Activated B cell treated with CpG ODN at 0.5 μM for 24 hours (primary cell): Measurements from ENCODE around the gene CARS2. TPM values are rescaled to one million over a fixed set of nuclear protein-coding genes. Genes with fewer than 3 reads are reported as not detected.

Source experiments
- ATAC-seq: fragments of 200-7000 bp; cut with Tn5 transposase; one replicate; pipeline ENCODE4 v1.10.0; 2021; ENCODE audit warnings: low read depth, mild to moderate bottlenecking, moderate library complexity
- CTCF ChIA-PET: fragments of 350-600 bp; sonication (Branson Sonifier 250); formaldehyde crosslinking; loops from one replicate; lab custom pipeline; 2021; ENCODE audit warnings: antibody characterized with exemption; lab: Charles Lee
- POLR2A ChIA-PET: fragments of 350-600 bp; sonication (Branson Sonifier 250); formaldehyde crosslinking; loops from one replicate; lab custom pipeline; 2021; ENCODE audit warnings: antibody characterized with exemption; lab: Charles Lee
- DNase-seq: peaks from one replicate; pipeline ENCODE4 v3.0.0; 2022
- H3K27ac Mint-ChIP-seq: one replicate; pipeline ENCODE4 v1.8.0; 2020; ENCODE audit warnings: mixed read lengths
- H3K27me3 Mint-ChIP-seq: one replicate; pipeline ENCODE4 v1.8.0; 2021; ENCODE audit warnings: mixed read lengths
- H3K36me3 Mint-ChIP-seq: one replicate; pipeline ENCODE4 v1.8.0; 2021; ENCODE audit warnings: low read depth, mixed read lengths
- H3K4me1 Mint-ChIP-seq: one replicate; pipeline ENCODE4 v1.8.0; 2021; ENCODE audit warnings: mixed read lengths
- H3K4me3 Mint-ChIP-seq: one replicate; pipeline ENCODE4 v1.8.0; 2020; ENCODE audit warnings: mild to moderate bottlenecking, mixed read lengths
- H3K9me3 Mint-ChIP-seq: one replicate; pipeline ENCODE4 v1.8.0; 2020; ENCODE audit warnings: mixed read lengths
- CTCF ChIP-seq: fragments of 200-600 bp; IDR thresholded peaks from one replicate; pipeline ENCODE4 v1.8.0; 2022; ENCODE audit warnings: antibody characterized with exemption, mild to moderate bottlenecking
- intact Hi-C: fragments of 100-400 bp; cut with micrococcal nuclease; formaldehyde crosslinking; loops from one replicate; pipeline ENCODE4 v1.15.1; 2024
- total RNA-seq: library from RNA; stranded (reverse); gene quantifications from 2 replicates; pipeline ENCODE4 v1.2.3, GENCODE V29; 2022

The CARS2 gene
- total RNA-seq, 1 donor from 2014 or later, result 115 TPM

GRCh38 chr13:110638257-110638656 is 67.7 kb downstream of the CARS2 start:
- no peak for ATAC-seq
- Mint-ChIP-seq H3K36me3 (peaks cover 87% of the 10 kb centered on the region), H3K27me3 (no peaks in the 10 kb centered on the region), H3K4me3 (no peak overlapping the region), H3K4me1 (peaks cover 2% of the 10 kb centered on the region), H3K27ac (no peak overlapping the region), H3K9me3 (no peaks in the 10 kb centered on the region)
- no peak for DNase-seq
- TF ChIP-seq CTCF, result no peak
- POLR2A ChIA-PET, result no interaction called here
- CTCF ChIA-PET, result no interaction called here
- intact Hi-C loops, result no loop called here

DNA sequence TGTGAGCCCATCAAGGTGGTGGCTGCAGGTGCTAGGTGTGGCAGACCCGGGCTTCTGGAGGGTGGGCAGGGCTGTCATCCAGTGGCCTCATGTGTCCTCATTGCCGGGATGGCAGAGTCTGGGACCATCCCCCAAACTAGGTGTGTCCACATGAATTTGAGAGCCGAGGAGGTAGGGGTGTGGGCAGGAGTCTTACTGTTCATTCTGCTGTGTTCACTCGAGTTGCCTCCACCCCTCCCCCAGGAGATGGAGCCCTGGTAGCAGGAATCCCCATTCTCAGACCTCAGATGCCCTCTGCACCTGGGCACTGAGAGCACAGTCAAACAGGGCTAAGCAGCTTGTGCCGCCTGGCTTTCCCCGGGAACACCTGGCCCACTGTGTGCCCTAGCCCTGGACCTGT is 68.2 kb downstream of the CARS2 start:
- H3K27me3 Mint-ChIP-seq, result no peaks in the 10 kb centered on the region
- H3K9me3 Mint-ChIP-seq, result no peaks in the 10 kb centered on the region
- DNase-seq (no peak), ATAC-seq (peak; percentile 28)
- peaks cover 1% of the 10 kb centered on the region for H3K4me1 Mint-ChIP-seq
- H3K27ac Mint-ChIP-seq, result peak overlapping the region; percentile 24
- intact Hi-C loops, result no loop called here
- POLR2A ChIA-PET, result no interaction called here
- H3K36me3 Mint-ChIP-seq, result peaks cover 82% of the 10 kb centered on the region
- TF ChIP-seq CTCF, result no peak
- CTCF ChIA-PET, result no interaction called here
- H3K4me3 Mint-ChIP-seq, result no peak overlapping the region

DNA sequence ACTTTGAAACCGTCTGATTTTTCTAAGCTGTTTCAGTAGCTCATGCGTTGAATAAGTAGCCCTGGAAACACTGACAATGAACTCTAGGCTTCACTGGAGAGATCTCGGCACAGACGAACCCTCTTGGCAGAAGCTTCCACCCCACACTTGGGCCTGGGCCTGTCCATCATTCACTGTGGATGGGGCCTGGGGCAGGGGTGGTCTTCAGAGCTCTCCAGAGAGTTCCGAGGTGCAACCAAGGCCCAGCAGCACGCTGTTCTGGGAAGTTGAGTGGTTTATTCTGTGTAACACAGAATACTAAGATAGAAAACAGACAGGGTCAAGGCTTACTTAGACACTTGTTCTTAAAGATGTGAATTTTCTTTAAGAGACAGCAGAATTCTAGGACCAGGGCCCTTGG is 68.6 kb downstream of the CARS2 start:
- no peak for ATAC-seq
- no peak overlapping the region for H3K4me3 Mint-ChIP-seq
- no peaks in the 10 kb centered on the region for H3K27me3 Mint-ChIP-seq
- POLR2A ChIA-PET, result no interaction called here
- no peaks in the 10 kb centered on the region for H3K9me3 Mint-ChIP-seq
- H3K36me3 Mint-ChIP-seq, result peaks cover 81% of the 10 kb centered on the region
- CTCF ChIA-PET, result no interaction called here
- intact Hi-C loops, result no loop called here
- DNase-seq, result no peak
- no peak for TF ChIP-seq CTCF
- peaks cover 1% of the 10 kb centered on the region for H3K4me1 Mint-ChIP-seq
- H3K27ac Mint-ChIP-seq, result no peak overlapping the region

DNA sequence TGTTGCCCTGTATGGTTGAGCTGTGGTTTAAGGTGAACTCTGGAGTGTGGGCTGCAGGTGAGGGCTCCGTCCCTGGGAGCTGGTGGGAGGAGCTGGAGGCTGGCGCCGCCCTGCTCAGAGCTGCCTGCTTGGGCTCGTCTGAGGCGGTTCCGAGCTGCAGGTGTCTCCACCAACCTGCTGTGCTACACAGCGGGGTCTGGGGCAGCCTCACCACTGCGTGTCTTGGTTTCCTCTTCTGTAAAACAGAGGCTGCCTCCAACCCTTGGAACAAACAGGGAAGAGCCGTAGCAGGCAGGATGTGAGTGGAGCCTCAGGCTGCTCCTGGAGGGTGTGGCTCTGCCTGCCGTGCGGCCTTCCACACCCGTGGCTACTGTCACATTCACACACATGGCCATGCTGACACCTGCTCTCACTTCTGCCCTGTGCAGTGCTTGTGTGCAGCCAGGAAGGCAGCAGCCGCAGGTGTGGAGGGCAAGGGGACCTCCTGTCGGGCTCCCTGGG is 69.2 kb downstream of the CARS2 start:
- Mint-ChIP-seq H3K27me3 (no peaks in the 10 kb centered on the region), H3K4me1 (peaks cover 1% of the 10 kb centered on the region), H3K4me3 (no peak overlapping the region), H3K36me3 (peaks cover 85% of the 10 kb centered on the region), H3K27ac (no peak overlapping the region), H3K9me3 (no peaks in the 10 kb centered on the region)
- ChIA-PET POLR2A (no interaction called here), CTCF (no interaction called here)
- no peak for ATAC-seq
- intact Hi-C loops, result no loop called here
- no peak for TF ChIP-seq CTCF
- no peak for DNase-seq

- no peak for TF ChIP-seq CTCF
- intact Hi-C loops, result no loop called here
- H3K27me3 Mint-ChIP-seq, result no peaks in the 10 kb centered on the region
- peaks cover 1% of the 10 kb centered on the region for H3K4me1 Mint-ChIP-seq
- peaks cover 81% of the 10 kb centered on the region for H3K36me3 Mint-ChIP-seq
- no peak overlapping the region for H3K27ac Mint-ChIP-seq
- no peaks in the 10 kb centered on the region for H3K9me3 Mint-ChIP-seq
- DNase-seq (no peak), ATAC-seq (no peak)
- POLR2A ChIA-PET, result no interaction called here
- H3K4me3 Mint-ChIP-seq, result no peak overlapping the region
- CTCF ChIA-PET, result no interaction called here
These were observed 69.9 kb downstream of the CARS2 start for GRCh38 chr13:110636053-110636475.
